HG03135 (cell line): ENCODE results near the gene MROH7.
"Not testable (repeated sequence)": the region's sequence is repeated elsewhere in the genome, so short reads cannot be mapped to it uniquely, and the experiment has no call there.

Source experiments
- ATAC-seq: cut with Tn5 transposase; IDR thresholded peaks from one replicate; pipeline ENCODE4 v1.9.1; 2021; ENCODE audit warnings: mild to moderate bottlenecking, moderate library complexity; ENCODE audit not compliant: unreplicated experiment

Gene MROH7

DNA sequence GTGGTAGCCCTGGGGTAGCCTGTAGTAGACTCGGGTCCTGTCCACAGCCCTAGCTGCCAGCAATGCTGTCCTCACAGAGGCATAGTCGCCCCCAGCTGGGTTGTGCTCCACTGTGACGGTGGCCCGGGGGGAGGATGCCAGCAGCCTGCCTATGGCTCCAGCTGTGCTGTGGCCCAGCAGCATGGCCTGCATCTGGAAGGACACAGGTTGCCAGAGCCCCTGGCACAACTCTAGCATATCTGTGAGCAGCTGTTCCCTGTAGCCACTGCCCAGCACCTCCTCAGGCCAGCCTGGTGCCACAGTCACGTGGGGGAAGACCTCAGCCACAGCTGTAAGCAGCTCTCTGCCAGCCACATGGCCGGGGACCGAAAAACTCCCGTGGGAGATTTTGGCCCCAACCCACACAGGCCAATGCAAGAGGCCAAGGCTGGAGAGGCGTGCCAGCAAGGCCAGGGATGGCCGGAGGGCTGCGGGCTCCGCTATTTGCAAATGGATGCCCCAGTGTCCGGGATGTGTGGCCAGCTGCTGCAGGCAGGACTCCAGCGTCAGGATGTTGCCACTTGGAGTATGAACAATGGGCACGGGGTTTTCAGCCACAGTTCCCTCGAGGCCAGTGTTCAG lies 32.2 kb upstream of the MROH7 start:
- no peak for ATAC-seq

GRCh38 chr1:54610048-54610447 lies 31.5 kb upstream of the MROH7 start:
- no peak for ATAC-seq

GRCh38 chr1:54610601-54611580 lies 30.7 kb upstream of the MROH7 start:
- ATAC-seq, result no peak

DNA sequence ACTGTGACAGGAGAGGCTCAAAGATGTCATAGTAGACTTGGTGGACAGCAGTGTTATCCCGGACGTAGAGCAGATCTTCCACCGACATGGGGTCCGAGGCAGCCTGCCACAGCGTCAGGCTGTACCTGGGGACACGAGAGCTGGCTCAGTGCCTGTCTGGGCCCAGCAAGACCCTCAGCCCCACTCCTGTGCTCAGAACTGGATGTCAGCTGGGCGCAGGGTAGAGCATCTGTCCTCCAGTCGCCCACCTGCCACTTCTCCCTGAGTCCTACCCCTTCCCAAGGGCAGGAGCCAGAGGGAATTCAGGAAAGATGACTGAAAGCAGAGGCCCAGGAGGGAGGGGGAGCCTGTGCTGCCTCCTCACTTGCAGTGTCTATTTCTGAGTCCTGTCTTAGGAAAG lies 30.0 kb upstream of the MROH7 start:
- ATAC-seq, result no peak

DNA sequence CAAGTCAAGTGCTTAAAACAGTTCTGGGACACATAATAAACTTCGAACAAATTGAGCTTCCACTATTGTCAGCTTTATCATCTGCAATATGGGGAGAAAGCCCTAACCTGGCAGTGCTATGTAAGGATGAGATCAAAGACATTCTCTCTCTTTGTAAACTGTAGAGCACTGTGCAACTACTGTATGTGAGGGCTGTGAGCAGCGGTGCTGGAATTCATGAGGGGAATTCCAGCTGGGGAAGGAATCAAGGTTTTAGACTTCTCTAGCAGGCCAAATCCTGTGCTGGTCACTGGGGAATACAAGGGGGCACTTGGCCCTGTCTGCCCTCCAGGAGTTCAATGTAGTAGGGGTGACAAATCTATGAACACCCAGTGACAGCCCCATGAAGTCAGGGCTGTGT lies 27.6 kb upstream of the MROH7 start:
- ATAC-seq, result no peak

- ATAC-seq, result no peak
Observed at GRCh38 chr1:54614563-54614962, 27.0 kb upstream of the MROH7 start.

DNA sequence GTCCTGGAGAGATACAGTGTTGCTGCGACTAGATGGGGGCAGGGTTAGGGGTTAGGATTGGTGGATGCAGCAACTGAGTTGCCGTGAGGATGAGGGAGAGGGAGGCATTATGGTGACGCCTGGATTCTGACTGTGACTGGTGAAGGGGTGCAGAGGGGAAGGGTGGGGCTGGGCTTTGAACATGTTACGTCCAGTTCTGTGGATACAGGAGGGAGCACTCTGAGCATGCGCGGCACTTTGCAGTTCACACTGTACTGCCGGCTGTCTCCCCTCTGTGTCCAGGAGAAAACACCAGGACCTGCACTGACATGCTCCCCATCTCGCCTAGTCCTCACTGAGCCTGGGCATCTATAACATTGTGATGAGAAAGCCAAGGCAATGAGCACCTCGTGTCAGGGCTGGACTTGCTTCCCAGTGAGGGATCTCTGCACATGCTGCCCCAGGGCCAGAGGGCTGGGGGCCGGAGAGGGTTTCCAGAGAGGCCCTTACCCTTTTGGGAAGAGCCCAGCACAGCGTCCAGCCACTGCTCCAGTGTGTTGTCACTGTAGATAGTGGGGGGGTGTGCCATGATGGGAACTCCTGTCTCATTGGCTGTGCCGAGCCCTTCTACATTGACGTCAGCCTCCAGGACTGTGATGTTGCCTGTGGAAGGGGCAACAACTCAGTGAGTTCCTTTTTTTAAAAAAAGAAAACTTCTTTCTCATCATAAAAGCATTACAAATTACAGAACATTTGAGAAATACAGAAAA lies 25.9 kb upstream of the MROH7 start:
- no peak for ATAC-seq

GRCh38 chr1:54619749-54620148 lies 21.8 kb upstream of the MROH7 start:
- no peak for ATAC-seq

DNA sequence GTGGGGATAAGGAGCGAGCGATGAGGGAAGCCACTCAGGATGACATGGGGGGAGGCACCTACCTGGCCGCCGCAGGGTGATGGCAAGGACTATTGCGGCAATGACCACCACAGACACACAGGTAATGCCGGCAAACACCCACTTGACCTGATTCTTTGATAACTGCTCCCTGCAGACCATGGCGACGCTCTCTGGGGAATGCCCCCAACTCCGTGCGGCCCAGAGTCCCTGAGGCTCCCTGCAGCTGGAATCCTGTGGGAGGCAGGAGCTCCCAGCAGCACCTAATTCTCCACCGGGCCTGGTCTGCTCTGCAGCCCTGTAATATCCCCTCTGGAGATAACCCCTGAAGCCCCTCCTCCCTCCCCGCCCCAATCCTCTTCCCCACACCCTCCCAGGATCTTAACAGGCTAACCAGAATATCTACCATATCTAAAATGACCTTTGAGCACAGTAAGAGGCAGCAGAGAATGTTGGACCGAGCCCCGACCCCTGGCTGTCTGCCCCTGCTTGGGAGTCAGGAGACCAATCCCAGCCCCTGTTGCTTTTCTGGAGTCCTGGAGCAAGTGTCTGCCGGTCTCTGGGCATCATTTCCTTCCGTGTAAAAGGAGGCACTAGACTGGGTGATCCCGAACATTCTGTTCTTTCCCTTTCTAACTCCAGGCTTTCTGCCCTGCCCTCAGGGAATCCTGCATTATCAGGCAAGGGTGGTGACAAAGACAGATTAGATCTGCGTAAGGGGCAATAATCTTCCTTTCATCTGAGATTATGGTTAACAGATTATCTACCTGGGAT lies 18.2 kb upstream of the MROH7 start, which contains the start of gene FAM151A:
Gene FAM151A, minus strand, starts transcription at position 310 of the 792 bp plus-strand sequence. Its CDS starts 130 bp downstream, at position 180.
- no peak for ATAC-seq

DNA sequence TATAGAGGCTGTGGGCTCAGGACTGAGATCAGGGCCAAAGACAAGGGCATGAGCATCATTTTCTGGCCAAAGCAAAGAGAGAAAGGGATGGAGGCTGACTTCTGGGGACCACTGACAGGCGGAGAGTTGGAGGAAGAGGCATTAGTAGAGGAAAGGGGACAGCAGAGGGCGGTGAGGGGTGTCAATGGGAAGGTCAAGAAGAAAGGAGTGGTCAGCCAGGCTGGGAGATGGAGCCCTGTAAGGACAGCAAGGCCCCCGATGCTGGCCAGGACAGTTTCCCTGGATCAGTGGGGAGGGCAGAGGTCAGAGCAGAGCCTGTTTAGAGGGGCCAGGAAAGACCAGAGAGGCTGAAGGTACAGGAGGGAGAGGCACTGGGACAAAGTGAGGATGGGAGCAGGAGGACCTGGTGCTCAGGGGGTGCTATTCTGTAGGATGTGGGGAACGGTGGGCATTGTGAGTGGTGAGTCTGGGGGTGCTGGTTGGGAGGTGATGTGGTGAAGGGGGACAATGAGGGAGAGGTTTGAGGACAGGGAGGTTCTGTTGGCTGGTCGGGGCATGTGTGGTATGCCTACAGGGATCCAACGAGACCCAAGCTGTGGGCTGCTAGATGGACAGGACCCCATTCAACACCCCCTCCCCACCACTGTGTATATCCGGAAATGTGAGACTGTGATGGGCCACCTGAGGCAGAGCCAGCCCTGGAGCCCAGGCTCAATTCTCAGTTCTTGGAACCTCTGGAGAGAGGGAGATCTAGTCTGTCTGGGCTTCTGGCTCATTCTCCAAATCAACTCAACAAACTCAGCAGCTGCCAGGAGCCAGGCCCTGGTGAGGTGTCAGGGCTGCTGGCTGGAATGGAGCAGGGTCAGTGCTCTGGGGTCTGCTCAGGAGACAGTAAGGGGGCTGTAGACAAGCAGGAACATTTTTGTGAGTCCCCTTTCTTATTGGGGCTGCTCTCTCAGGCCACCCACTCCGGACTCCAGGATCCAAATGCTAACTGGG lies 16.8 kb upstream of the MROH7 start:
- ATAC-seq, result no peak

DNA sequence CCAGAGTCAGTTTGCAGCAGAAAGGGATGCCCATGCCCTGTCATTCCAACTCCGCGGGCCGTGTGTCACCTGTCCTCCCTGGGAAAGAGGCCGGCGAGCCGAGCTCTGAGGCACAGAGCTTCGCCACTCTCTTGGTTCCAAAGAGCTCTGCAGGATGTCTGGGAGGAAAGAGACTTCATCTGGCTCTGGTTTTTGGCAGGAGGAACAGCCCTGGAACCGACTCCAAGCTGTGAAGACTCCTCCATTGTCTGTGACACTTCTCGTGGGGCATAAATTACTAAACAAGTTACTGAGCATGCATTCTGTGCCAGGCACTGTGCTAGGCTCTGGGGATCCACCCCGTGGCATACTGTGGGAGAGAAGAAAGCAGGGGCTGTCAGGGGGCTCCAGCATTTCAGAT lies 14.4 kb upstream of the MROH7 start:
- no peak for ATAC-seq

GRCh38 chr1:54635804-54636203 lies 5.8 kb upstream of the MROH7 start:
- not testable (repeated sequence) for ATAC-seq

DNA sequence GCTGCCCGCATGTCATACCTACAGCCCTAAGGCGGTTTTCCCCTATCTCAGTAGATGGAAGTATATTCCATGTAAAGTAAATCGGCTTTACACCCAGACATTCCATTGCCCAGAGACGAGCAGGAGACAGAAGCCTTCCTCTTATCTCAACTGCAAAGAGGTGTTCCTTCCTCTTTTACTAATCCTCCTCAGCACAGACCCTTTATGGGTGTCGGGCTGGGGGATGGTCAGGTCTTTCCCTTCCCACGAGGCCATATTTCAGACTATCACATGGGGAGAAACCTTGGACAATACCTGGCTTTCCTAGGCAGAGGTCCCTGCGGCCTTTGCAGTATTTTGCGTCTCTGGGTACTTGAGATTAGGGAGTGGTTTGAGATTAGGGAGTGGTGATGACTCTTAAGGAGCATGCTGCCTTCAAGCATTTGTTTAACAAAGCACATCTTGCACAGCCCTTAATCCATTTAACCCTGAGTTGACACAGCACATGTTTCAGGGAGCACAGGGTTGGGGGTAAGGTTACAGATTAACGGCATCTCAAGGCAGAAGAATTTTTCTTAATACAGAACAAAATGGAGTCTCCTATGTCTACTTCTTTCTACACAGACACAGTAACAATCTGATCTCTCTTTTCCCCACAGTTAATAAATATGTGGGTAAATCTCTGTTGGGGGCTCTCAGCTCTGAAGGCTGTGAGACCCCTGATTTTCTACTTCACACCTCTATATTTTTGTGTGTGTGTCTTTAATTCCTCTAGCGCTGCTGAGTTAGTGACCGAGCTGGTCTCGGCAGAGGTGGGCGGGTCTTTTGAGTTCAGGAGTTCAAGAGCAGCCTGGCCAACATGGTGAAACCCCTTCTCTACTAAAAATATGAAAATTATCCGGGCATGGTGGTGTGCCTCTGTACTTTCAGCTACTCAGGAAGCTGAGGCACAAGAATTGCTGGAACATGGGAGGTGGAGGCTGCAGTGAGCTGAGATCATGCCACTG lies 4.8 kb upstream of the MROH7 start:
- ATAC-seq, result not testable (repeated sequence)

GRCh38 chr1:54640361-54640760 lies 1.2 kb upstream of the MROH7 start:
- ATAC-seq, result no peak

GRCh38 chr1:54643736-54644135 lies 2.1 kb downstream of the MROH7 start:
- ATAC-seq, result no peak

GRCh38 chr1:54645806-54646676 lies 4.5 kb downstream of the MROH7 start:
- no peak for ATAC-seq
